Neural cell (in vitro differentiated cells): ENCODE data around the gene LST1.

Experiments
- CTCF ChIP-seq: fragments of 450-650 bp; IDR thresholded peaks from 2 replicates; pipeline ENCODE4 v1.5.1; 2014; ENCODE audit warnings: antibody characterized with exemption, mild to moderate bottlenecking, moderate library complexity; ENCODE audit not compliant: poor library complexity, severe bottlenecking
- EZH2 ChIP-seq: fragments of 200-600, 300-800 bp; shearing (Covaris generic), sonication (generic); IDR thresholded peaks from 2 replicates; pipeline ENCODE4 v1.6.1; 2014; ENCODE audit warnings: antibody characterized with exemption, low read length, borderline replicate concordance, mild to moderate bottlenecking; ENCODE audit not compliant: insufficient read depth, poor library complexity, severe bottlenecking

GRCh38 chr6:31543639-31544038 lies 42.4 kb upstream of the LST1 start:
- TF ChIP-seq CTCF (no peak), EZH2 (no peak)
